Retina (tissue), 1 donor: Measurements from ENCODE around the gene HNRNPR.
"Not testable (repeated sequence)": the region's sequence is repeated elsewhere in the genome, so short reads cannot be mapped to it uniquely, and the experiment has no call there.

Experiments
- DNase-seq: peaks from one replicate; pipeline ENCODE4 v3.0.0-alpha.2; 2016

HNRNPR gene

GRCh38 chr1:23344111-23344986, at the start of gene HNRNPR:
HNRNPR (minus strand) TSS chr1:23344284; CDS start chr1:23341008, 3,276 bp downstream.
- peak; percentile 98 for DNase-seq

- no peak for DNase-seq
Measured at GRCh38 chr1:23393706-23394105, 49.6 kb upstream of the HNRNPR start.

- no peak for DNase-seq
Measured at GRCh38 chr1:23392125-23392855, 48.2 kb upstream of the HNRNPR start.

GRCh38 chr1:23389837-23390321, 45.8 kb upstream of the HNRNPR start:
- no peak for DNase-seq

GRCh38 chr1:23387494-23387893, 43.4 kb upstream of the HNRNPR start:
- no peak for DNase-seq

GRCh38 chr1:23385119-23385621, 41.1 kb upstream of the HNRNPR start:
- no peak for DNase-seq

GRCh38 chr1:23384312-23385058, 40.4 kb upstream of the HNRNPR start:
- DNase-seq = no peak

GRCh38 chr1:23383577-23384311, 39.7 kb upstream of the HNRNPR start:
- no peak for DNase-seq

- DNase-seq = no peak
Measured at GRCh38 chr1:23381233-23381885, 37.3 kb upstream of the HNRNPR start.

- no peak for DNase-seq
Measured at GRCh38 chr1:23380719-23381118, 36.6 kb upstream of the HNRNPR start.

GRCh38 chr1:23380236-23380635, 36.2 kb upstream of the HNRNPR start:
- DNase-seq = not testable (repeated sequence)

GRCh38 chr1:23376890-23377811, 33.1 kb upstream of the HNRNPR start:
- DNase-seq = no peak

- not testable (repeated sequence) for DNase-seq
Measured at GRCh38 chr1:23374079-23374735, 30.1 kb upstream of the HNRNPR start.

- no peak for DNase-seq
Measured at GRCh38 chr1:23371987-23372880, 28.1 kb upstream of the HNRNPR start.

GRCh38 chr1:23370709-23371584, 26.9 kb upstream of the HNRNPR start:
- DNase-seq = peak; percentile 79

- peak; percentile 36 for DNase-seq
Measured at GRCh38 chr1:23370330-23370708, 26.2 kb upstream of the HNRNPR start.

GRCh38 chr1:23369335-23370013, 25.4 kb upstream of the HNRNPR start, which contains the start of gene ZNF436:
ZNF436 (minus strand) TSS chr1:23369836; CDS start chr1:23368005, 1,831 bp downstream.
- peak; percentile 82 for DNase-seq
